Activated naive CD4-positive, alpha-beta T cell treated with anti-CD3 and anti-CD28 coated beads, Interleukin-2, amount 10 ng/mL, durations not matched to agents 7 days and 5 days (primary cell): ENCODE results near the gene PHIP.
A peak's percentile ranks its signal among the peaks of the same experiment; 100 is the strongest.
"Not testable (repeated sequence)": the region's sequence is repeated elsewhere in the genome, so short reads cannot be mapped to it uniquely, and the experiment has no call there.

Experiments
- CTCF ChIA-PET: fragments of 350-600 bp; sonication (Branson Sonifier 250); formaldehyde crosslinking; loops from one replicate; lab custom pipeline; 2021; ENCODE audit warnings: antibody characterized with exemption; lab: Charles Lee
- DNase-seq: peaks from one replicate; pipeline ENCODE4 v3.0.0-alpha.2; 2020
- H3K27ac Mint-ChIP-seq: one replicate; pipeline ENCODE4 v1.8.0; 2021; ENCODE audit warnings: mild to moderate bottlenecking, moderate library complexity, mixed read lengths
- H3K27me3 Mint-ChIP-seq: one replicate; pipeline ENCODE4 v1.8.0; 2021; ENCODE audit warnings: mild to moderate bottlenecking, mixed read lengths
- H3K36me3 Mint-ChIP-seq: one replicate; pipeline ENCODE4 v1.8.0; 2021; ENCODE audit warnings: mixed read lengths
- H3K4me1 Mint-ChIP-seq: one replicate; pipeline ENCODE4 v1.8.0; 2021; ENCODE audit warnings: mixed read lengths
- H3K4me3 Mint-ChIP-seq: one replicate; pipeline ENCODE4 v1.8.0; 2021; ENCODE audit warnings: mild to moderate bottlenecking, moderate library complexity, mixed read lengths
- H3K9me3 Mint-ChIP-seq: one replicate; pipeline ENCODE4 v1.8.0; 2021; ENCODE audit warnings: mixed read lengths

Gene PHIP

GRCh38 chr6:79078075-79078969 is at the start of gene PHIP:
Gene PHIP, minus strand, starts transcription at chr6:79078254. Its CDS starts 186 bp downstream, at chr6:79078068.
- CTCF ChIA-PET: no interaction called here
- peak within 1 kb of the TSS; percentile 99 for H3K27ac Mint-ChIP-seq
- DNase-seq: peak; percentile 94

GRCh38 chr6:79127660-79128059 is 49.6 kb upstream of the PHIP start:
- no peaks in the 10 kb centered on the region for H3K36me3 Mint-ChIP-seq
- CTCF ChIA-PET: no interaction called here
- no peak overlapping the region for H3K27ac Mint-ChIP-seq
- peaks cover 11% of the 10 kb centered on the region for H3K27me3 Mint-ChIP-seq
- H3K4me3 Mint-ChIP-seq: no peak overlapping the region
- no peaks in the 10 kb centered on the region for H3K4me1 Mint-ChIP-seq
- no peaks in the 10 kb centered on the region for H3K9me3 Mint-ChIP-seq
- DNase-seq: no peak

More at GRCh38 chr6:79078075-79078969, at the start of gene PHIP:
- Mint-ChIP-seq H3K36me3 (peaks cover 18% of the 10 kb centered on the region), H3K27me3 (peaks cover 12% of the 10 kb centered on the region), H3K9me3 (no peaks in the 10 kb centered on the region), H3K4me3 (peak within 1 kb of the TSS; percentile 80), H3K4me1 (peaks cover 38% of the 10 kb centered on the region)

- no peaks in the 10 kb centered on the region for H3K36me3 Mint-ChIP-seq
- no peaks in the 10 kb centered on the region for H3K9me3 Mint-ChIP-seq
- no peak for DNase-seq
- CTCF ChIA-PET: no interaction called here
- H3K27me3 Mint-ChIP-seq: peaks cover 4% of the 10 kb centered on the region
- H3K27ac Mint-ChIP-seq: no peak overlapping the region
- no peak overlapping the region for H3K4me3 Mint-ChIP-seq
- no peaks in the 10 kb centered on the region for H3K4me1 Mint-ChIP-seq
Measured at GRCh38 chr6:79119217-79119616, 41.2 kb upstream of the PHIP start.

DNA sequence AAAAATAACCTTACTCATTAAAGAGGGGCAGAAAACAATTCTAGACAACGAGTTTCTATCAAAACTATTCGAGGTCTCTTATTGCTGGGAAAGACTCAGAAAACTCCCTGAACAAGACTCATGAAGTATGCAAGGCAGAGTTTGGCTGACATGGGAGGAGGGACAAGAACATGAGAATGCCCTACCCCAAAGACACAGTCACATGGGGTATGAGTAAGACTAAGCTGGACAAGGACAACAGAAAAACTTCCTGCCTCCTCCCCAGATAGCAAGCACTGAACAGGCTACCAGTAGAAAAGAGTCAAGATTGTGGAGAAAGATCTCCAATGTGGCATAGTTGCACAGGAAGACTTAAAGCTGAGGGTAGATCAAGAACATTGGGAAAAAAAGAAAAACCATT is 39.7 kb upstream of the PHIP start:
- Mint-ChIP-seq H3K4me1 (no peaks in the 10 kb centered on the region), H3K27ac (no peak overlapping the region), H3K36me3 (no peaks in the 10 kb centered on the region), H3K4me3 (no peak overlapping the region), H3K9me3 (no peaks in the 10 kb centered on the region), H3K27me3 (peaks cover 4% of the 10 kb centered on the region)
- no peak for DNase-seq
- CTCF ChIA-PET: no interaction called here

GRCh38 chr6:79115553-79116182 is 37.6 kb upstream of the PHIP start:
- CTCF ChIA-PET: no interaction called here
- peaks cover 4% of the 10 kb centered on the region for H3K27me3 Mint-ChIP-seq
- H3K4me3 Mint-ChIP-seq: no peak overlapping the region
- no peak for DNase-seq
- no peak overlapping the region for H3K27ac Mint-ChIP-seq
- no peaks in the 10 kb centered on the region for H3K36me3 Mint-ChIP-seq
- no peaks in the 10 kb centered on the region for H3K9me3 Mint-ChIP-seq
- H3K4me1 Mint-ChIP-seq: no peaks in the 10 kb centered on the region

DNA sequence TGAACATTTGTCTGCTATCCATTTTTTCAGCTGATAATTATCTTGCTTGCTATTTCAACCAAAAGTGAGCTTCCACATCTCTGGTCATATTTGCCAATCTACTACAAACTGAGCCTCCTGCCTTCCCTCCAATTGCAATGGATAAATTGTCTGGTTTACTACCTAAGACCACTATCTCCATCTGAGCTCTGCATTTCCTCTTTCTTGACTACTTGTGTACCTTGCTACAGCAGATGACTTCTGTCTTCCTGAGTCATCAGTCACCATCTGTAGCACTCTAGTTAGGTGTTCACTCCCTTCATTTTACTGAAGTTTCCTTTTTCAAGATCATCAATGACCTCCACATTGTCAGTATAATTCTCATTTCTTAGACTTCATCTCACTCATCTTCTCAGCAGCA is 33.5 kb upstream of the PHIP start:
- Mint-ChIP-seq H3K27me3 (peaks cover 4% of the 10 kb centered on the region), H3K4me3 (no peak overlapping the region), H3K9me3 (no peaks in the 10 kb centered on the region), H3K36me3 (no peaks in the 10 kb centered on the region), H3K27ac (no peak overlapping the region), H3K4me1 (no peaks in the 10 kb centered on the region)
- CTCF ChIA-PET: no interaction called here
- DNase-seq: no peak

GRCh38 chr6:79101164-79101563 is 23.1 kb upstream of the PHIP start:
- H3K4me3 Mint-ChIP-seq: no peak overlapping the region
- peaks cover 12% of the 10 kb centered on the region for H3K27me3 Mint-ChIP-seq
- no peaks in the 10 kb centered on the region for H3K4me1 Mint-ChIP-seq
- DNase-seq: no peak
- no peaks in the 10 kb centered on the region for H3K9me3 Mint-ChIP-seq
- H3K27ac Mint-ChIP-seq: no peak overlapping the region
- CTCF ChIA-PET: no interaction called here
- no peaks in the 10 kb centered on the region for H3K36me3 Mint-ChIP-seq

GRCh38 chr6:79100304-79100703 is 22.2 kb upstream of the PHIP start:
- H3K27me3 Mint-ChIP-seq: peaks cover 12% of the 10 kb centered on the region
- no peak for DNase-seq
- no peaks in the 10 kb centered on the region for H3K36me3 Mint-ChIP-seq
- H3K27ac Mint-ChIP-seq: no peak overlapping the region
- H3K4me3 Mint-ChIP-seq: no peak overlapping the region
- H3K4me1 Mint-ChIP-seq: no peaks in the 10 kb centered on the region
- CTCF ChIA-PET: no interaction called here
- H3K9me3 Mint-ChIP-seq: no peaks in the 10 kb centered on the region

DNA sequence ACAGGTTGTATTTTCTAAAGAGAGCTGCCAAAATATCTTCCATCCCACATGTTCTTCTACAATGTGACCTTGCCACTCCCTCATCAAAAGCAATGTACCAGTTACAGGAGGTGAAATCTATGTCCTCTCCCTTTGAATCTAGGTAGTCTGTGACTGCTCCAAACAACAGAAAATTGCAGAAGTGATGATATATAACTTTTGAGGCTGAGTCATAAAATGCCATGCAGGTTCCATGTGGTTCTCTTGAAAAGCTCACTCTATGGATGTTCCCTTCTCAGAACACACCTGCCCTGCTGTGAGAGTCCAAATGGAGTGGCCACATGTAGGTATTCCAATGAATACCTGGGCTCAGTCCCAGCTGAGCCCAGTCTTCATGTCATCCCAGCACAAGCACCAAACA is 16.9 kb upstream of the PHIP start:
- Mint-ChIP-seq H3K27ac (no peak overlapping the region), H3K9me3 (no peaks in the 10 kb centered on the region), H3K4me3 (no peak overlapping the region), H3K27me3 (peaks cover 17% of the 10 kb centered on the region), H3K36me3 (no peaks in the 10 kb centered on the region), H3K4me1 (no peaks in the 10 kb centered on the region)
- CTCF ChIA-PET: no interaction called here
- no peak for DNase-seq

- DNase-seq, H3K36me3 Mint-ChIP-seq, H3K4me3 Mint-ChIP-seq, H3K27ac Mint-ChIP-seq, H3K9me3 Mint-ChIP-seq, CTCF ChIA-PET, H3K4me1 Mint-ChIP-seq: not testable (repeated sequence)
- H3K27me3 Mint-ChIP-seq: peaks cover 19% of the 10 kb centered on the region
Measured at GRCh38 chr6:79091801-79092200, 13.7 kb upstream of the PHIP start.

DNA sequence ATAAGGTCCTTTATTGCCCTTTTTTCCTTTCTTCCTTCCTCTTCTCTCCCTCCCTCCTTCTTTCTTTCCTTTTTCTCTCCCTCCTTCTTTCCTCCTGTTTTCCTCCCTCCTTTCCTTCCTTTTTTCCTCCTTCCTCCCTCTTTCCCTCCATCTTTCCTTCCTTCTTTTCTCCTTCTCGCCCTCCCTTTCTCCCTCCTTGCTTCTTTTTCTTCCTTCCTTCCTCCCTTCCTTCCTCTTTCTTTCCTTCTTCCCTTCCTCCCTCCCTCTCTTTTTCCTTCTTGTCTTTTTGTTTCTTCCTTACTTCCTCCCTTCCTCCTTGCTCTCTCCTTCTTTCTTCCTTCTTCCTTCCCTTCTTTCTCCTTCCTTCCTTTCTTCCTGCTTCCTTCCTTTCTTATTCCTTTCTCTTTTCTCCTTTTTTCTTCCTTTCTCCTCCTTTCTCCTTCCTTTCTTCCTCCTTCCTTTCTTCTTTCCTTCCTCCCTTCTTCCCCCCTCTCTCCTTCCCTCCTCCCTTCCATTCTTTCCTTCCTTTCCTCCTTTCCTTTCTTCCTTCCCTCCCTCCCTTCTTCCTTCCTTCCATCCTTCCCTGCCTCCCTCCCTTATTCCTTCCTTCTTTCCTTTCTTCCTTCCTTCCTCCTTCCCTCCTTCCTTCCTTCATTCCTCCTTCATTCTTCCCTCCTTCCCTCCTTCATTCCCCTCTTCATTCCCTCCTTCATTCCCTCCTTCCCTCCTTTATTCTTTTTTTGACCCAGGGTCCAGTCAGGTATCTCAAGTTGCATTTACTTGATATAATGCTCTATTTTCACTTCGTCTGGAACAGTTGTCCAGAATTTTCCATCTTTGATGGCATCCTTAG is 11.7 kb upstream of the PHIP start:
- Mint-ChIP-seq H3K27ac (no peak overlapping the region), H3K36me3 (no peaks in the 10 kb centered on the region)
- CTCF ChIA-PET: no interaction called here

DNA sequence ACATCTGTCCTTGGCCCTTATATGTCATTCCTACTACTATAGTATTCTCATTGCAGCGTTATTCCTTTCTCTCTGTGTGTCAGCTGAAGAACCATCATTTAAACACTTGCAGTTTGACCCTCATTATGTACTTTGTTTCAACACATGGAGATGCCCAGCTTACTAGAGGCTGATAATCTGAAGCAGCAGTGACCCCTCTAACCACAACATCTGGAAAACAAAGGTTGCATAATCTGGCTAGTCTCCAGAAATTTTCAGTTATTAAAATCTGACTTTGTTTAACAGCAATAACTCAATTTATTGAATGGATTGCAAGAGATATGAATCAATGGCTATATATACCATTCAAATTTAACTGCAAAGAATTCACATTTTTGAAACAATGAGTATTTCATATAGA is 6.6 kb upstream of the PHIP start:
- CTCF ChIA-PET: no interaction called here
- Mint-ChIP-seq H3K27me3 (peaks cover 19% of the 10 kb centered on the region), H3K4me1 (peaks cover 6% of the 10 kb centered on the region), H3K36me3 (no peaks in the 10 kb centered on the region), H3K27ac (no peak overlapping the region), H3K9me3 (no peaks in the 10 kb centered on the region), H3K4me3 (no peak overlapping the region)
- no peak for DNase-seq

More for the DNA sequence above, 11.7 kb upstream of the PHIP start:
- H3K9me3 Mint-ChIP-seq: no peaks in the 10 kb centered on the region
- peaks cover 21% of the 10 kb centered on the region for H3K27me3 Mint-ChIP-seq
- no peak for DNase-seq
- no peaks in the 10 kb centered on the region for H3K4me1 Mint-ChIP-seq
- no peak overlapping the region for H3K4me3 Mint-ChIP-seq

GRCh38 chr6:79082304-79082703 is 4.2 kb upstream of the PHIP start:
- Mint-ChIP-seq H3K27me3 (peaks cover 18% of the 10 kb centered on the region), H3K4me1 (peaks cover 16% of the 10 kb centered on the region), H3K9me3 (no peaks in the 10 kb centered on the region), H3K27ac (no peak overlapping the region), H3K36me3 (peaks cover 1% of the 10 kb centered on the region), H3K4me3 (no peak overlapping the region)
- CTCF ChIA-PET: no interaction called here
- DNase-seq: no peak

GRCh38 chr6:79081663-79082062 is 3.6 kb upstream of the PHIP start:
- no peak for DNase-seq
- Mint-ChIP-seq H3K4me3 (no peak overlapping the region), H3K27me3 (peaks cover 18% of the 10 kb centered on the region), H3K4me1 (peaks cover 16% of the 10 kb centered on the region), H3K27ac (no peak overlapping the region), H3K9me3 (no peaks in the 10 kb centered on the region), H3K36me3 (peaks cover 3% of the 10 kb centered on the region)
- CTCF ChIA-PET: no interaction called here
